ENCODE measurements around the gene EPAS1.

GRCh38 chr2:46430992-46431391 lies 133.8 kb downstream of the EPAS1 start:
- no peak for TF ChIP-seq CTCF (IDR thresholded peaks at IDR 0.05)
- no peak for TF ChIP-seq YY1 (IDR thresholded peaks at IDR 0.05; ENCODE audit: low read depth)
- no peak for TF ChIP-seq POLR2AphosphoS5 (IDR thresholded peaks at IDR 0.05; ENCODE audit: low read depth, low read length)
- TF ChIP-seq EP300 (IDR thresholded peaks at IDR 0.05; ENCODE audit: borderline replicate concordance in 1 of 2, low read depth in 1 of 2, low read length in 1 of 2), result no peak
- no peak for TF ChIP-seq NFIC (IDR thresholded peaks at IDR 0.05; ENCODE audit: borderline replicate concordance)
- no peak for TF ChIP-seq SIN3A (IDR thresholded peaks at IDR 0.05; ENCODE audit: borderline replicate concordance, low read depth, low read length)
- TF ChIP-seq RCOR1 (IDR thresholded peaks at IDR 0.05; ENCODE audit: low read length), result no peak
- TF ChIP-seq MXI1 (IDR thresholded peaks at IDR 0.05; ENCODE audit: low read depth, low read length), result no peak
